K562 (cell line): ENCODE measurements around the gene KANK2. TPM values are rescaled to one million over a fixed set of nuclear protein-coding genes. Genes with fewer than 3 reads are reported as not detected.

Experiments
- ARID1B ChIP-seq: fragments of 450-650 bp; IDR thresholded peaks from 2 replicates; pipeline ENCODE4 v1.6.1; 2016; ENCODE audit warnings: antibody characterized with exemption, mild to moderate bottlenecking, inconsistent platforms
- BCL6 ChIP-seq: fragments of 250-450 bp; sonication (Bioruptor Pico); IDR thresholded peaks from 2 replicates; pipeline ENCODE4 v1.4.0; 2020
- CXXC5 ChIP-seq: fragments of 250-450 bp; sonication (Bioruptor Pico); IDR thresholded peaks from 2 replicates; pipeline ENCODE4 v1.8.0; 2022; ENCODE audit warnings: inconsistent platforms, mild to moderate bottlenecking, moderate library complexity
- EGR1 ChIP-seq: fragments of 450-650 bp; conservative IDR thresholded peaks from 2 replicates; pipeline ENCODE4 v1.6.1; 2017; ENCODE audit warnings: mild to moderate bottlenecking
- ELF4 ChIP-seq: fragments of 450-650 bp; formaldehyde crosslinking; IDR thresholded peaks from 2 replicates; pipeline ENCODE4 v1.4.0; 2022; ENCODE audit warnings: missing genetic modification characterization
- HNRNPUL1 ChIP-seq: fragments of 200-400 bp; formaldehyde crosslinking; IDR thresholded peaks from 2 replicates; pipeline ENCODE4 v1.6.1; 2017; ENCODE audit warnings: low read length
- MEIS2 ChIP-seq: fragments of 450-650 bp; IDR thresholded peaks from 2 replicates; pipeline ENCODE4 v1.6.1; 2014; ENCODE audit warnings: mild to moderate bottlenecking; ENCODE audit not compliant: partially characterized antibody
- PHF8 ChIP-seq: fragments of 200-600 bp; sonication (generic); IDR thresholded peaks from 2 replicates; pipeline ENCODE4 v1.6.1; 2012; ENCODE audit warnings: mixed run types, mild to moderate bottlenecking, inconsistent platforms, low read length, moderate library complexity, borderline replicate concordance
- RFX1 ChIP-seq: fragments of 450-650 bp; IDR thresholded peaks from 2 replicates; pipeline ENCODE4 v1.6.1; 2016; ENCODE audit warnings: mild to moderate bottlenecking, moderate library complexity
- SMC3 ChIP-seq: conservative IDR thresholded peaks from 2 replicates; pipeline ENCODE4 v1.6.1; 2011; ENCODE audit warnings: low read depth, low read length, improper control_type of control experiment; ENCODE audit not compliant: insufficient read depth
- STAT6 ChIP-seq: sonication (generic); formaldehyde crosslinking; IDR thresholded peaks from 2 replicates; pipeline ENCODE4 v1.8.1; 2023; ENCODE audit warnings: mild to moderate bottlenecking, missing genetic modification reagents
- SUPT5H ChIP-seq: fragments of 450-650 bp; IDR thresholded peaks from 2 replicates; pipeline ENCODE4 v1.6.1; 2016
- TAF1 ChIP-seq: IDR thresholded peaks from 2 replicates; pipeline ENCODE4 v1.6.1; 2011; ENCODE audit warnings: mild to moderate bottlenecking, low read length, moderate library complexity; ENCODE audit not compliant: insufficient read depth, control insufficient read depth, severe bottlenecking; ENCODE audit errors: extremely low read depth
- TCF7 ChIP-seq: sonication (generic); IDR thresholded peaks from 2 replicates; pipeline ENCODE4 v1.6.1; 2016; ENCODE audit warnings: antibody characterized with exemption, borderline replicate concordance
- TRIM24 ChIP-seq, 2 experiments: fragments of 450-650 bp; IDR thresholded peaks; 2 replicates each; pipeline ENCODE4 v1.6.1; 2016
- ZBTB17 ChIP-seq: fragments of 450-650 bp; formaldehyde crosslinking; IDR thresholded peaks from 2 replicates; pipeline ENCODE4 v1.4.0; 2020; ENCODE audit warnings: mild to moderate bottlenecking
- ZNF146 ChIP-seq: IDR thresholded peaks from one replicate; pipeline ENCODE4 v1.6.1; 2018; ENCODE audit warnings: missing compliant biosample characterization; ENCODE audit not compliant: unreplicated experiment
- ZNF41 ChIP-seq: fragments of 250-450 bp; sonication (Bioruptor Pico); conservative IDR thresholded peaks from 2 replicates; pipeline ENCODE4 v1.4.0; 2020; ENCODE audit warnings: mild to moderate bottlenecking
- ZNF592 ChIP-seq: fragments of 450-650 bp; IDR thresholded peaks from 2 replicates; pipeline ENCODE4 v1.6.1; 2017; ENCODE audit warnings: antibody characterized with exemption, mild to moderate bottlenecking
- ZNF639 ChIP-seq, 2 experiments: fragments of 200-800 bp in 1 of 2; sonication (Bioruptor generic) in 1 of 2; sonication (generic) in 1 of 2; formaldehyde crosslinking in 1 of 2; IDR thresholded peaks in 1 of 2; conservative IDR thresholded peaks in 1 of 2; 2 replicates each; pipeline versions ENCODE4 v1.5.0 to v1.6.1; 2016 to 2020; ENCODE audit warnings: missing compliant biosample characterization in 1 of 2, missing genetic modification characterization in 1 of 2, missing genetic modification reagents in 1 of 2
- polyA plus RNA-seq, 8 experiments: library from polyadenylated mRNA; depleted of rRNA in 4 of 8; stranded (reverse) in 5 of 8; unstranded in 3 of 8; fragments of >200 nt; fragmentation: Nextera tagmentation in 2 of 8; fragmentation: Illumina TruSeq in 1 of 8; extraction: Ambion mirVana in 2 of 8; extraction: Trizol in 1 of 8; gene quantifications; 2 replicates each; pipeline versions ENCODE4 v1.2.1 to v1.2.3, GENCODE V29; 2011 to 2014; ENCODE audit warnings: inconsistent platforms in 1 of 8, missing spikeins in 1 of 8
- total RNA-seq, 7 experiments: library from RNA; depleted of rRNA in 6 of 7; stranded (reverse); fragments of >200 nt in 6 of 7; fragmentation: Illumina TruSeq in 2 of 7; extraction: Trizol in 2 of 7; gene quantifications; 2 replicates each; pipeline versions ENCODE4 v1.2.1 to v1.2.3, GENCODE V29; 2011 to 2021; ENCODE audit warnings: low replicate concordance in 1 of 7

The KANK2 gene
- total and polyA plus RNA-seq, 9 of the 15 experiments (the other 6 are each of a cell fraction or from before 2014, with no cell fraction given), result 4.4 to 47.8 (median 21.3) TPM

GRCh38 chr19:11197291-11198174, at the start of gene KANK2 (continued):
- TF ChIP-seq TCF7, result no peak
- peak; percentile 70 for TF ChIP-seq CXXC5 (CRISPR knock-in tag)
- TF ChIP-seq ZNF146 (CRISPR knock-in tag), result no peak
- TF ChIP-seq ZNF639 (CRISPR knock-in tag; conservative IDR thresholded peaks at IDR 0.05 in 1 of 2, IDR thresholded peaks at IDR 0.05 in 1 of 2), result peak in 1 of 2 experiments; percentile 66; a peak in 1 of 4 replicates
- peak; percentile 66 for TF ChIP-seq SUPT5H
- peak; percentile 42 for TF ChIP-seq TAF1
- TF ChIP-seq RFX1, result no peak
- peak; percentile 73 for TF ChIP-seq EGR1
- TF ChIP-seq ZNF41 (CRISPR knock-in tag), result no peak
- TF ChIP-seq TRIM24 (IDR thresholded peaks at IDR 0.05), result 0 out of 4 replicates have a peak, but pooled peaks of 1 of the 2 experiments have one; percentile 8
- no peak for TF ChIP-seq BCL6 (CRISPR knock-in tag)
- 0 out of 2 replicates have a peak, but pooled peaks have one; percentile 10 for TF ChIP-seq ZBTB17 (CRISPR knock-in tag)
- TF ChIP-seq ELF4 (CRISPR knock-in tag), result no peak
- peak; percentile 68; the same call in 1 of the 2 replicates for TF ChIP-seq PHF8
- TF ChIP-seq ARID1B, result peak; percentile 42; the same call in 1 of the 2 replicates
- no peak for TF ChIP-seq HNRNPUL1
- TF ChIP-seq STAT6 (CRISPR knock-in tag), result no peak
- TF ChIP-seq MEIS2, result no peak
- 0 out of 2 replicates have a peak, but pooled peaks have one; percentile 30 for TF ChIP-seq ZNF592
- 0 out of 2 replicates have a peak, but pooled peaks have one; percentile 25 for TF ChIP-seq SMC3
